Glutamatergic neuron (in vitro differentiated cells): ENCODE data around the gene SHROOM2. TPM values are rescaled to one million over a fixed set of nuclear protein-coding genes. Genes with fewer than 3 reads are reported as not detected.

Experiments
- DNase-seq: peaks from one replicate; pipeline ENCODE4 v3.0.0; 2022
- H3K27ac Mint-ChIP-seq: one replicate; pipeline ENCODE4 v1.8.0; 2020; ENCODE audit warnings: mild to moderate bottlenecking, mixed read lengths, inconsistent platforms; ENCODE audit not compliant: unreplicated experiment
- H3K27me3 Mint-ChIP-seq: one replicate; pipeline ENCODE4 v1.8.0; 2020; ENCODE audit warnings: mild to moderate bottlenecking, moderate library complexity, mixed read lengths, inconsistent platforms; ENCODE audit not compliant: unreplicated experiment
- H3K36me3 Mint-ChIP-seq: one replicate; pipeline ENCODE4 v1.8.0; 2020; ENCODE audit warnings: mild to moderate bottlenecking, mixed read lengths, inconsistent platforms; ENCODE audit not compliant: unreplicated experiment
- H3K4me1 Mint-ChIP-seq: one replicate; pipeline ENCODE4 v1.8.0; 2020; ENCODE audit warnings: mild to moderate bottlenecking, low read depth, mixed read lengths, inconsistent platforms; ENCODE audit not compliant: unreplicated experiment
- H3K4me3 Mint-ChIP-seq: one replicate; pipeline ENCODE4 v1.8.0; 2020; ENCODE audit warnings: mild to moderate bottlenecking, mixed read lengths, inconsistent platforms; ENCODE audit not compliant: unreplicated experiment
- H3K9me3 Mint-ChIP-seq: one replicate; pipeline ENCODE4 v1.8.0; 2020; ENCODE audit warnings: mild to moderate bottlenecking, moderate library complexity, mixed read lengths, inconsistent platforms; ENCODE audit not compliant: unreplicated experiment
- CTCF ChIP-seq: fragments of 200-600 bp; sonication (generic); IDR thresholded peaks from one replicate; pipeline ENCODE4 v1.5.0; 2021; ENCODE audit not compliant: partially characterized antibody, unreplicated experiment
- total RNA-seq: library from RNA; stranded (reverse); fragmentation: NEBNext Ultra II Directional; extraction: Animal tissue kit (Norgen Biotek cat#: 25700); gene quantifications from one replicate; pipeline ENCODE4 v1.2.1, GENCODE V29; 2021; ENCODE audit not compliant: unreplicated experiment

The SHROOM2 gene
- total RNA-seq, 1 donor from 2014 or later: 3.1 TPM

- no peak for TF ChIP-seq CTCF
- peaks cover 6% of the 10 kb centered on the region for H3K36me3 Mint-ChIP-seq
- no peaks in the 10 kb centered on the region for H3K9me3 Mint-ChIP-seq
- H3K27ac Mint-ChIP-seq: no peak overlapping the region
- DNase-seq: no peak
- H3K27me3 Mint-ChIP-seq: peaks cover 3% of the 10 kb centered on the region
- H3K4me3 Mint-ChIP-seq: no peak overlapping the region
- peaks cover 4% of the 10 kb centered on the region for H3K4me1 Mint-ChIP-seq
Measured at GRCh38 chrX:9794495-9794894, 8.3 kb downstream of the SHROOM2 start.

- H3K9me3 Mint-ChIP-seq: no peaks in the 10 kb centered on the region
- peaks cover 6% of the 10 kb centered on the region for H3K36me3 Mint-ChIP-seq
- H3K27ac Mint-ChIP-seq: no peak overlapping the region
- no peak for TF ChIP-seq CTCF
- H3K4me3 Mint-ChIP-seq: no peak overlapping the region
- H3K27me3 Mint-ChIP-seq: peaks cover 5% of the 10 kb centered on the region
- no peak for DNase-seq
- H3K4me1 Mint-ChIP-seq: peaks cover 4% of the 10 kb centered on the region
Measured at GRCh38 chrX:9797384-9798360, 11.4 kb downstream of the SHROOM2 start.

- H3K27me3 Mint-ChIP-seq: peaks cover 2% of the 10 kb centered on the region
- no peak overlapping the region for H3K4me3 Mint-ChIP-seq
Measured at GRCh38 chrX:9802737-9803136, 16.5 kb downstream of the SHROOM2 start.

GRCh38 chrX:9804444-9804843 lies 18.2 kb downstream of the SHROOM2 start:
- Mint-ChIP-seq H3K36me3 (no peaks in the 10 kb centered on the region), H3K4me3 (no peak overlapping the region), H3K4me1 (no peaks in the 10 kb centered on the region), H3K9me3 (no peaks in the 10 kb centered on the region), H3K27ac (no peak overlapping the region), H3K27me3 (peaks cover 2% of the 10 kb centered on the region)
- TF ChIP-seq CTCF: no peak
- no peak for DNase-seq

More at GRCh38 chrX:9802737-9803136, 16.5 kb downstream of the SHROOM2 start:
- DNase-seq: no peak
- H3K27ac Mint-ChIP-seq: no peak overlapping the region
- peaks cover 4% of the 10 kb centered on the region for H3K4me1 Mint-ChIP-seq
- H3K9me3 Mint-ChIP-seq: no peaks in the 10 kb centered on the region
- TF ChIP-seq CTCF: no peak
- no peaks in the 10 kb centered on the region for H3K36me3 Mint-ChIP-seq

- no peak for DNase-seq
- Mint-ChIP-seq H3K36me3 (no peaks in the 10 kb centered on the region), H3K4me1 (no peaks in the 10 kb centered on the region), H3K4me3 (no peak overlapping the region), H3K27ac (no peak overlapping the region), H3K27me3 (peaks cover under 1% of the 10 kb centered on the region), H3K9me3 (no peaks in the 10 kb centered on the region)
- TF ChIP-seq CTCF: no peak
Measured at GRCh38 chrX:9805956-9806355, 19.7 kb downstream of the SHROOM2 start.
